ENCODE results near the gene LAG3. TPM values are rescaled to one million over a fixed set of nuclear protein-coding genes. Genes with fewer than 3 reads are reported as not detected.

Gene LAG3
- total and polyA plus RNA-seq, 10 of the 15 experiments (the other 5 are each of a cell fraction or from before 2014, with no cell fraction given) = 0.52 to 4.2 (median 1.0) TPM; not detected in 1

DNA sequence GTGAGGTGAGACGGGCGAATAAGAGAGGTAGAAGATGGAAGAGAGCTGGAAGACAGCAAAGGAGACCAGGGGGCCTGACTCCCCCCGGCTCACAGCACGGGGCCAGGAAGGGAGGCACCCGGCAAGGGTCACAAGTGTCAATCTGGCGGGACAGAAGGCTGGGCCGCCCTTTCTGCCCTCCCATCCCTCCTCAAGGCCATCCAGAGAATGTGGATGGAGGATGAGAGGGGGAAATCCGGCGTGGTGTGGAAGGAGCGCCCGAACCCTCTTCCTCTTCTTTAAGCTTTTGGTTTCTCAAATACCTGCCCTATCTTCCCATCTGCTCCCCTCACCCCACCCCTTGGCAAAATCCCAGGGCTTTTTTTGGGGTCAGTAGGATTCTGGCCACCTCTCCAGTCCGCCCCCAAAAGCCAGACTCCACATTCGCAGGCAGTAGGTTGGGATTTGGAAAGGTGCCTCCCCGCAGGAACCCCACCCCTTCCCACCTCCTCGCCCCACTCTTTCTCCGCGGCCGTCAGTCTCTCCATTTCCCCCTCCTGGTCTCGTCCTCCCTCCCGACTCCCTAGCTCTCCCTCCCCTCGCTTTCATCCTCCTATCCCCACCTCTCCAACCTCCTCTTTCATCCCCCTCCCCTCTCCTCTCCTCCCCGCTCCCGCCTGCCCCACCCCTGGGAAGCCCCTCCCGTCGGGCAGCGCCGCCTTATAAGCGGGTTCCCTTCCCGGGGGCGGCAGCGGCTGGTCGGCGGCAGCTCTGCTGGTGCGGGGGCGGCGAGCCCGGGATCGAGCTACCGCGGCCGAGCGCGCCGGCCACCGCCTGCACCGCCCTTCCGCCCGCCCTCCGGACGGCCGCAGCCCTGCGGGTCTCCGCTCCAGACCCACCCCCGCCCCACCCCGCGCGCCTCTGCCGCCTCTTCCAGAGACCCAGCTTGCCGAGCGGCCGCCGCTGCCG, 6.4 kb upstream of the LAG3 start, which contains the start of gene PTMS:
TSS of gene PTMS (plus strand) at position 730 of the 948 bp plus-strand sequence. CDS start 343 bp downstream, outside the sequence.
- TSS peak; percentile 74 for BruUV-seq (replicated peaks)
- ChIA-PET SMC1A (ENCODE audit: uncharacterized antibody, unreplicated experiment) (interaction anchor here (0.7 to 4.2 kb wide), 6 partner anchors 11 to 84 kb away, joined by 3 to 39 read pairs (median 6); partner anchors contain the start of gene MLF2), RAD21 (ENCODE audit: unreplicated experiment) (interaction anchor here (0.7 to 4.1 kb wide), 15 partner anchors 8 to 85 kb away, joined by 3 to 51 read pairs (median 4); partner anchors contain the start of genes CDCA3, COPS7A, MLF2 and USP5), CTCF (interaction anchor here (0.6 to 3.5 kb wide), 15 partner anchors 7 to 212 kb away, joined by 3 to 67 read pairs (median 5); partner anchors contain the start of genes CD4, CDCA3, COPS7A and MLF2), POLR2A (interaction anchor here (0.6 to 3.2 kb wide), 19 partner anchors 8 to 463 kb away, joined by 3 to 60 read pairs (median 5); partner anchors contain the start of genes CD4, CDCA3, COPS7A and MLF2)
- peak within 1 kb of the TSS; percentile 89 for H3K4me2 ChIP-seq (ENCODE audit: control insufficient read depth, insufficient read depth)
- DNase-seq (ENCODE audit: low read depth, low spot score) (no peak), FAIRE-seq (peak; percentile 13), ATAC-seq (peak; percentile 5)
- in situ Hi-C loops (cut with MboI) (no loop called here), intact Hi-C loops (cut with micrococcal nuclease; ENCODE audit: unreplicated experiment) (no loop called here)
- H3K9me3 ChIP-seq (replicated peaks; ENCODE audit: control insufficient read depth, insufficient read depth, low read length) = no peaks in the 10 kb centered on the region
- peak within 1 kb of the TSS; percentile 83 for H3K4me3 ChIP-seq
- H2AFZ ChIP-seq (ENCODE audit: control insufficient read depth, low read depth, low read length) = peak within 1 kb of the TSS; percentile 75
- H3K36me3 ChIP-seq (ENCODE audit: control insufficient read depth in 2 of 2, insufficient read depth in 2 of 2, low read length in 1 of 2) = no peaks in the 10 kb centered on the region
- no peaks in the 10 kb centered on the region for H3K27me3 ChIP-seq (replicated peaks in 1 of 2; ENCODE audit: control insufficient read depth in 2 of 2, insufficient read depth in 2 of 2, low read length in 1 of 2)
- H4K20me1 ChIP-seq (ENCODE audit: control insufficient read depth, insufficient read depth) = no peaks in the 10 kb centered on the region
- peaks cover 16% of the 10 kb centered on the region for H3K79me2 ChIP-seq (ENCODE audit: control insufficient read depth, insufficient read depth, low read length)
- WGBS (ENCODE audit: insufficient coverage, insufficient replicate concordance, low lambda C conversion rate, missing lambda C conversion rate) = 26% methylated on average over 17 of the region's 63 CpGs
- H3K9ac ChIP-seq (ENCODE audit: control insufficient read depth, insufficient read depth, low read length) = peak within 1 kb of the TSS; percentile 72
- H3K27ac ChIP-seq (ENCODE audit: control insufficient read depth, insufficient read depth) = peak within 1 kb of the TSS; percentile 65
- peaks cover 30% of the 10 kb centered on the region for H3K4me1 ChIP-seq (ENCODE audit: control insufficient read depth, insufficient read depth, low read length)
- TF ChIP-seq TCF3 (IDR thresholded peaks at IDR 0.05; ENCODE audit: borderline replicate concordance, insufficient read depth, low read depth, low read length) = 0 out of 2 replicates have a peak, but pooled peaks have one; percentile 13
- TF ChIP-seq SMARCA5 (IDR thresholded peaks at IDR 0.05) = no peak
- 0 out of 3 replicates have a peak, but pooled peaks have one; percentile 35 for TF ChIP-seq POU2F2 (IDR thresholded peaks at IDR 0.05; ENCODE audit: borderline replicate concordance, low read depth, low read length)
- no peak for TF ChIP-seq DPF2 (IDR thresholded peaks at IDR 0.05)
- no peak for TF ChIP-seq NFYB (IDR thresholded peaks at IDR 0.05; ENCODE audit: insufficient read depth, low read depth, low read length)
- peak; percentile 50; the same call in 1 of the 2 replicates for TF ChIP-seq RELB (IDR thresholded peaks at IDR 0.05; ENCODE audit: low read depth)
- TF ChIP-seq EGR1 (IDR thresholded peaks at IDR 0.05; ENCODE audit: borderline replicate concordance in 1 of 2, low read depth in 2 of 2, low read length in 2 of 2) = peak in 1 of 2 experiments; percentile 96; a peak in 2 of 3 replicates
- peak; percentile 4; the same call in 1 of the 2 replicates for TF ChIP-seq YY1 (IDR thresholded peaks at IDR 0.05; ENCODE audit: low read depth, low read length)
- TF ChIP-seq NBN (IDR thresholded peaks at IDR 0.05) = 0 out of 2 replicates have a peak, but pooled peaks have one; percentile 30
- 0 out of 2 replicates have a peak, but pooled peaks have one; percentile 37 for TF ChIP-seq SIN3A (IDR thresholded peaks at IDR 0.05; ENCODE audit: low read depth, low read length)
- no peak for TF ChIP-seq EZH2 (IDR thresholded peaks at IDR 0.05; ENCODE audit: borderline replicate concordance, control insufficient read depth, low read depth, low read length)
- TF ChIP-seq POLR2A (IDR thresholded peaks at IDR 0.05; ENCODE audit: low read depth, low read length) = peak; percentile 65
- TF ChIP-seq, protein P1, sequence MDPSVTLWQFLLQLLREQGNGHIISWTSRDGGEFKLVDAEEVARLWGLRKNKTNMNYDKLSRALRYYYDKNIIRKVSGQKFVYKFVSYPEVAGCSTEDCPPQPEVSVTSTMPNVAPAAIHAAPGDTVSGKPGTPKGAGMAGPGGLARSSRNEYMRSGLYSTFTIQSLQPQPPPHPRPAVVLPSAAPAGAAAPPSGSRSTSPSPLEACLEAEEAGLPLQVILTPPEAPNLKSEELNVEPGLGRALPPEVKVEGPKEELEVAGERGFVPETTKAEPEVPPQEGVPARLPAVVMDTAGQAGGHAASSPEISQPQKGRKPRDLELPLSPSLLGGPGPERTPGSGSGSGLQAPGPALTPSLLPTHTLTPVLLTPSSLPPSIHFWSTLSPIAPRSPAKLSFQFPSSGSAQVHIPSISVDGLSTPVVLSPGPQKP (IDR thresholded peaks at IDR 0.05; ENCODE audit: low read depth, low read length) = no peak
- no peak for TF ChIP-seq FOXK2 (IDR thresholded peaks at IDR 0.05)
- TF ChIP-seq IKZF2 (IDR thresholded peaks at IDR 0.05) = peak; percentile 43 to 44; a peak in 2 of 4 replicates
- peak; percentile 57; the same call in 1 of the 2 replicates for TF ChIP-seq IKZF1 (conservative IDR thresholded peaks at IDR 0.05)
- no peak for TF ChIP-seq SMAD5 (IDR thresholded peaks at IDR 0.05; ENCODE audit: low read depth)
- 0 out of 2 replicates have a peak, but pooled peaks have one; percentile 26 for TF ChIP-seq SPI1 (IDR thresholded peaks at IDR 0.05; ENCODE audit: borderline replicate concordance, insufficient read depth, low read depth, low read length)
- peak; percentile 32; the same call in 1 of the 2 replicates for TF ChIP-seq EED (IDR thresholded peaks at IDR 0.05; ENCODE audit: low read depth)

All from GM12878 (cell line).